Memory B cell (primary cell): Measurements from ENCODE around the gene SORCS2.

Source experiments
- ATAC-seq: fragments of 150-1000 bp; cut with Tn5 transposase; 2 replicates; pipeline ENCODE4 v1.10.0; 2021; ENCODE audit warnings: low read depth, mild to moderate bottlenecking, moderate library complexity
- DNase-seq, 2 donors: peaks; one replicate each; pipeline ENCODE4 v3.0.0; 2022; ENCODE audit warnings: low spot score in 2 of 2
- H3K27ac Mint-ChIP-seq: one replicate; pipeline ENCODE4 v1.8.0; 2022; ENCODE audit warnings: mild to moderate bottlenecking, moderate library complexity, mixed read lengths
- H3K27me3 Mint-ChIP-seq: one replicate; pipeline ENCODE4 v1.8.0; 2022; ENCODE audit warnings: mixed read lengths
- H3K36me3 Mint-ChIP-seq: one replicate; pipeline ENCODE4 v1.8.0; 2022; ENCODE audit warnings: mild to moderate bottlenecking, mixed read lengths
- H3K4me1 Mint-ChIP-seq: one replicate; pipeline ENCODE4 v1.8.0; 2022; ENCODE audit warnings: mixed read lengths
- H3K4me3 Mint-ChIP-seq: one replicate; pipeline ENCODE4 v1.8.0; 2022; ENCODE audit warnings: mild to moderate bottlenecking, moderate library complexity, mixed read lengths
- H3K9me3 Mint-ChIP-seq: one replicate; pipeline ENCODE4 v1.8.0; 2022; ENCODE audit warnings: mixed read lengths

Gene SORCS2

DNA sequence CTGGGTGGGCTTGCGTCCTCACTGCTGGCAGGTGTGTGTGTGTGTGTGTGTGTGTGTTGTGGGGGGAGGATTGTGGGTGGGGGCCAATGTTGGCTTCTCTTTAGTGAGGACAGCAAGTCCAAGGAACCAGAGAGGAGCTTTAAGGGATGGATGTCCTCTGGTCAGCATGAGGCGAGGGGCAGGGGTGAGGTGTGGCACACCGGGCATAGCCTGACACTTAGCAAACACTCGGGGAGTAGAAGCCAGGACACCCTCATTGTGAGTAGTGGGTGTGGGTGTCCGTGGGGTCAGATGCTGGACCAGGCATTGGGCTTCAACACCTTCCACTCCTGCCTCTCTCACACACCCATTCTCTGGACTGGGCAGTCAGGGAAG is 2.8 kb downstream of the SORCS2 start:
- Mint-ChIP-seq H3K4me3 (no peak overlapping the region), H3K36me3 (no peaks in the 10 kb centered on the region), H3K4me1 (peaks cover 4% of the 10 kb centered on the region), H3K9me3 (no peaks in the 10 kb centered on the region), H3K27ac (no peak overlapping the region), H3K27me3 (peaks cover 22% of the 10 kb centered on the region)
- no peak for ATAC-seq
- DNase-seq, result no peak

DNA sequence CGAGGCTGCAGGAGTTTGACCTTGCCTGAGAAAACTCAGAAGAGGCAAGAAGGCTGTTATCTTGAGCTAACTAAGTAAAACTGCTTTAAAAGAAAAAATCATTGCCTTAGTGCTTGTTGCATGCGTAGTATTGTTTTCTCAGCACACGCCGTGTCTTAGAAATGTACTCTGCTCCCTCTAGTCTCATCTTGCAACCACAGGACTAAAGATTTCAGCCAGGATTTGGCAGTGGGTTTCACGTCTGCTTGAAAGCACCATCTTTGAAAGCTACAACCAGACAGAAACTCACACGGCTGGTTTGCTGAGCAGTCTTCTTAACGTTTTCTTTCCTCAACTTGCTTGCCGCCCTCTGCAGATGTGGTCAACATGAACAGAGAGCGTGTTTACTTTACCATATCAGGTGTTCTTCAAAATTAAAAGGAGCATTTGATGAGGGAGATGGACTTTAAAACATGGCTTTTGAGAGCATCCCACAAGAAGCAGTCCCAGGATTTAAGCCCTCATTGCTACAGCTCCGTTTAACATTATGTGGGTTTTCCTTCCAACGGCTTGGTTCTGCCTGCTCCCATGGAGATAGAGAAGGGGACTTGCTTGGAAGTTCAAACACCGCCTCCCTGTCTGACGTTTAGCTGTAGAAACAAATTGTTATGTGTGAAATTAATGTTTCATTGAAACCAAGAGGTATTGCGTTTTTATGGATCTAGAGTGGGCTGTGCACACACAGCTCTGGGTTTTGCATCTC is 3.4 kb downstream of the SORCS2 start:
- H3K27me3 Mint-ChIP-seq, result peaks cover 20% of the 10 kb centered on the region
- no peak for DNase-seq
- no peak overlapping the region for H3K27ac Mint-ChIP-seq
- ATAC-seq, result no peak
- no peaks in the 10 kb centered on the region for H3K36me3 Mint-ChIP-seq
- no peaks in the 10 kb centered on the region for H3K4me1 Mint-ChIP-seq
- H3K4me3 Mint-ChIP-seq, result no peak overlapping the region
- H3K9me3 Mint-ChIP-seq, result no peaks in the 10 kb centered on the region

DNA sequence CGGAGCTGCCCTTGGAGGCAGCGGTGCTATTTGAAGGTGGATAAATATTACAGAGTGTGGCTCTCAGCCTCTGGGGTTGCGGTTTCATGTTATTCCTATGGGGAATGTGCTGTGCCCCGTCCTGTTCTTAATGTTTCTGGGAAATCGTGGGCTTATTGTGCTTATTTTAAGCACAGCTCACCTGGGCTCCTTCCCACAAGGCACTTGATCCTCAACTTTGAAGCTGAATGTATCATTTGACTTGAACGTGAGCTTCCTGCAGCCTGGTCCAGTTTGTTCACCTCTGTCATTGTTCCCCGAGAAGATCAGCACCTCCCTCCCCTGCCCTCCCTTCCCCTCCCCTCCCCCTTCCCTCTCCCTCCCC is 3.9 kb downstream of the SORCS2 start:
- no peak for DNase-seq
- no peaks in the 10 kb centered on the region for H3K4me1 Mint-ChIP-seq
- no peaks in the 10 kb centered on the region for H3K36me3 Mint-ChIP-seq
- H3K9me3 Mint-ChIP-seq, result no peaks in the 10 kb centered on the region
- H3K4me3 Mint-ChIP-seq, result no peak overlapping the region
- peaks cover 22% of the 10 kb centered on the region for H3K27me3 Mint-ChIP-seq
- H3K27ac Mint-ChIP-seq, result no peak overlapping the region
- ATAC-seq, result no peak

DNA sequence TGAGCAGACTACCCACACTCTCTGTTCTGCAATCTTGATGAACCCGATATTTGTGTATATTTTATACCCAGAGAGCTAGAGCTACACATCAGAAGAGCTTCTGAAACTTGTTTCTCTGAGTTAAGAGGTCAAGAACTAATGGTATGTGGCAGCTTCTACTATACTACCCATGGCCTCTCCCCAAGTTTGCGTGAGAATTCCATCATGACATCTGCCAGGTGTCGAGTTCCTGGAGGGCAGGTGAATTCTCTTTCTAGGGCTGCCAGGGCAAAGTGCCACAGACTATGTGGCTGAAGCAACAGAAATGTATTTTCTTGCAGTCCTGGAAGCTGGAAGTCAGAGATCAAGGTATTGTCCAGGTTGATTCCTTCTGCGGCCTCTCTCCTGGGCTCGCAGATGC is 4.4 kb downstream of the SORCS2 start:
- no peak overlapping the region for H3K4me3 Mint-ChIP-seq
- H3K27ac Mint-ChIP-seq, result no peak overlapping the region
- DNase-seq (no peak), ATAC-seq (no peak)
- no peaks in the 10 kb centered on the region for H3K9me3 Mint-ChIP-seq
- no peaks in the 10 kb centered on the region for H3K36me3 Mint-ChIP-seq
- H3K27me3 Mint-ChIP-seq, result peaks cover 22% of the 10 kb centered on the region
- H3K4me1 Mint-ChIP-seq, result no peaks in the 10 kb centered on the region

DNA sequence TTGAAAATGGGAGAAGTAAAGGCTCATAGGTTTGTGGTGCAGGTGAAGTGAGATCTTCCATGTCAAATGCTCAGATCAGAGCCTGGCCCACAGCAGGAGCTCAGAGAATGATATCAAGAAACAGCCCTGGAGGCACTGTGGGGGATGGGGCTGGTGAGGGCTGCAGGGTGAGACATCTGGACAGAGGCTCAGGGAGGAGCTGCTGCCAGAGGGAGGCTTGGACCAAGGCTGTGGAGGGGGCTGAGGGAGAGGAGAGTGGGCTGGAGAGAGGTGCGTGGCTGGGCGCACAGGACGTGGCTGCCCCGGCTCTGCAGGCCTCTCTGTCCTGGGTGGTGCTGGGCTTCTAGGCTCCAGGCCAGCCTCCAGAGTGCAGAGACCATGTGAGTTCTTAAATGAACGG is 5.6 kb downstream of the SORCS2 start:
- Mint-ChIP-seq H3K4me3 (no peak overlapping the region), H3K27ac (no peak overlapping the region), H3K36me3 (no peaks in the 10 kb centered on the region), H3K9me3 (no peaks in the 10 kb centered on the region), H3K27me3 (peaks cover 24% of the 10 kb centered on the region), H3K4me1 (no peaks in the 10 kb centered on the region)
- DNase-seq (no peak), ATAC-seq (no peak)

DNA sequence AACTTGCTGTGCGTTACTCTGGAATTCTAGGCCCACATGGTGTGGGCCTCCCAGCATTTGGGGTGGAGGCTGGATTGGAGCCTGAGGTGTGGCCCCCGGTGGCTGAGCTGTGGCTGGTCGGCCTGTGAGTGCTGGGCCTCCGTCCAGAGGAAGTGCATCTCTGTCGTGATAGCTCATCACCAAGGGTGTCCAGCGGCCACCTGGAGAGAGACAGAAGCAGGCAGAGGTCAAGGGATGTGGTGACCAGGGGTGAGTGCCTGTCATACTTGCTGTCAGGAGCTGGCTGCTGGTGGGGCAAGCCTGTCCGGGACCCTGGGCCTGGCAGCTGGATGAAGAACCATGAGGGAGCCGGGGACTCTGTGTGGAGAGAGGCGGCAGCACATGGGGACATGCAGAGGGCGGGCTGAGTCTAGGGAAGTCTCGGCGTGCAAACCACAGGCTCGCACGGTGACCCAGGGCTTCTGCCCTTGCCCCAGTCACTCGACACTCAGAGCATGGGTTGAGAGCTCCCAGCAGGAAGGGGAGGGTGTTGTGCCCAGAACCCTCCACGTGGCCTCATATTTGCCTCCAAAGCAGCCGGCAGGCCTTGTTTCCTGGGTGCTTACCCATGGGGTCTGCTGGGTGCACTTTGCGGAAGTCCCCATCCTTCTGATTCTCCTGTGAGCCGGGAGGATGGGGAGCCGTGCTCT is 6.2 kb downstream of the SORCS2 start:
- DNase-seq, result no peak
- peaks cover 24% of the 10 kb centered on the region for H3K27me3 Mint-ChIP-seq

DNA sequence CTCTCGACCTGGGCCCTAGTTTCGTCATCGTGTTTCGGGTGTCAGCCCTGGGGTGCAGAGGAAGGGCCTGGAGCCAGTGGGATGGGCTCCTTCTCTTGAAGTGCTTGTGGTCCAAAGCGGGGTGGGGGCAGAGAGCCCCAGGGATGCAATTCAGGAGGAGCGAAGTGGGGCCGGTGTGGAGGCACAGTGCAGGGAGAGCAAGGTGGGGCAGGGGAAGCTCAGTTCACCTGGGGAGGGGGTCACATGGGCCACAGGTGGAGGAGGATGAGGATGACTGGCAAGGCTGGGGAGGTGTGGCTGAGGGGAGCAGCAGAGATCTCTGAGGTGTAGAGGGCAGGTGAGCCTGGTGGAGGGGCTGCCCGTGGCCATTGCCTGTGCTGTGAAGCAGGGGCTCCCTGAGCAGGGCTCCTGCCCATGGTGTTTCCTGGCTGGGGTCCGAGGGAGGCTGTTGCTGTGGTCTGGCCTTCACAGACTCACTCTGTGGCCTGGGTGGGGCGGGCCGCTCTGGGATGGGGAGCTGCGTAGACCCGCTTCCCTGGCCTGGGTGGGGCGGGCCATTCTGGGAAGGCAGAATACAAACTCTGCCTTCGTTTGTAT is 6.9 kb downstream of the SORCS2 start:
- H3K27me3 Mint-ChIP-seq, result peaks cover 20% of the 10 kb centered on the region
- H3K9me3 Mint-ChIP-seq, result no peaks in the 10 kb centered on the region
- H3K4me1 Mint-ChIP-seq, result no peaks in the 10 kb centered on the region
- H3K4me3 Mint-ChIP-seq, result no peak overlapping the region
- H3K27ac Mint-ChIP-seq, result no peak overlapping the region
- no peaks in the 10 kb centered on the region for H3K36me3 Mint-ChIP-seq
- ATAC-seq, result no peak
- no peak for DNase-seq

More for the DNA sequence above, 6.2 kb downstream of the SORCS2 start:
- H3K9me3 Mint-ChIP-seq, result no peaks in the 10 kb centered on the region
- no peaks in the 10 kb centered on the region for H3K4me1 Mint-ChIP-seq
- no peak for ATAC-seq
- H3K36me3 Mint-ChIP-seq, result no peaks in the 10 kb centered on the region
- H3K27ac Mint-ChIP-seq, result no peak overlapping the region
- H3K4me3 Mint-ChIP-seq, result no peak overlapping the region

DNA sequence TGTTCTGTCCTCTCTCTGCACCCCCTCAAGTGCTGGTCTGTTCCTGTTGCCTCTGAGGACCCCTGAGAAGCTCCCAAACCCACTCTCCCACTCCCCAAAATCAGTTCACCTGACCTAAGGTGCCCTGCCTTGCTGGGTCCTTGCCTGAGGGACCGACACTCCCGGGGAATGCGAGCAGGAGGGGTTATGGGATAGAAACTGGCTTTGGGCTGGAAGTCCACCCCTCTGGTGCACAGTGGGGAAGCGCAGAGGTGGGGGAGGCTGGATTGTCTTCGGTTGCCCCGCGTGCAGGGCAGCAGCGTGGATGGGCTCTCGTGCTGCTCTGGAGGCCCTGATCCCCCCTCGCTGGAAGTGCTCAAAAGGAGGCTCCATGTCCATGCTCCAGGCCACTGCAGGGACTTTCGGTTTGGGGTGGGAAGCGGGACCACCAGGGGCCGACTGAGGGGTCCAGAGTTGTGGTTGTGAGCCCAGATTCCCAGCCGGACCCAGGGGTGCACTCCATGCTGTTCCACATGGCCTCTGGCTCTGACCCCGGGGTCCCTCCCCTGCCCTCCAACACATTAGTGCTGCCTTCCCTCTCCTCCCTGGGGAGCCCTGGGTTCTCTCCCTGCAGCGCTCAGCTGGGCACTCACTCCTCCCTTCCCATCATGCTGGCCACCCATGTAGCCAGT is 7.6 kb downstream of the SORCS2 start:
- DNase-seq (no peak), ATAC-seq (no peak)
- Mint-ChIP-seq H3K27me3 (peaks cover 18% of the 10 kb centered on the region), H3K4me3 (no peak overlapping the region), H3K27ac (no peak overlapping the region), H3K4me1 (no peaks in the 10 kb centered on the region), H3K36me3 (no peaks in the 10 kb centered on the region), H3K9me3 (no peaks in the 10 kb centered on the region)

DNA sequence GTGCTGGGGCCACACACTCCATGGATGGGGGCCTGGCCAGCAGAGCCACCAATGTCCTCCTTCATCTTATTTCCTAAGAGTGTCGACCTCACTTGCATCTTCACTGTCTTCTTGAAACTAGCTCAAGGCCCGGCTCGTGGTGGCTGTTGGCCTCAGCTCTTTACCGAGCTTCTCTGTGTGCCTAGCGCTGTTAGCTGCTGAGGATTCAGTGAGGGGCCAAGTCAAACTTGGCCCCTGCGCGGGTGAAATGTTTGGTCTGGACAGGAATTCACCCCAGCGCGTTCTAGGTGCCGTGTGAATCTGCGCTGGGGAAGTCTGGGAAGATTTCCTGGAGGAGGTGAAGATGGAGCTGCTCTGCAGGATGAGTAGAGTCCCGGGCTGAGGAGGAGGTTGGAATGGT is 8.5 kb downstream of the SORCS2 start:
- Mint-ChIP-seq H3K4me1 (no peaks in the 10 kb centered on the region), H3K9me3 (no peaks in the 10 kb centered on the region), H3K4me3 (no peak overlapping the region), H3K27ac (no peak overlapping the region), H3K27me3 (peaks cover 18% of the 10 kb centered on the region), H3K36me3 (no peaks in the 10 kb centered on the region)
- DNase-seq, result no peak
- no peak for ATAC-seq

DNA sequence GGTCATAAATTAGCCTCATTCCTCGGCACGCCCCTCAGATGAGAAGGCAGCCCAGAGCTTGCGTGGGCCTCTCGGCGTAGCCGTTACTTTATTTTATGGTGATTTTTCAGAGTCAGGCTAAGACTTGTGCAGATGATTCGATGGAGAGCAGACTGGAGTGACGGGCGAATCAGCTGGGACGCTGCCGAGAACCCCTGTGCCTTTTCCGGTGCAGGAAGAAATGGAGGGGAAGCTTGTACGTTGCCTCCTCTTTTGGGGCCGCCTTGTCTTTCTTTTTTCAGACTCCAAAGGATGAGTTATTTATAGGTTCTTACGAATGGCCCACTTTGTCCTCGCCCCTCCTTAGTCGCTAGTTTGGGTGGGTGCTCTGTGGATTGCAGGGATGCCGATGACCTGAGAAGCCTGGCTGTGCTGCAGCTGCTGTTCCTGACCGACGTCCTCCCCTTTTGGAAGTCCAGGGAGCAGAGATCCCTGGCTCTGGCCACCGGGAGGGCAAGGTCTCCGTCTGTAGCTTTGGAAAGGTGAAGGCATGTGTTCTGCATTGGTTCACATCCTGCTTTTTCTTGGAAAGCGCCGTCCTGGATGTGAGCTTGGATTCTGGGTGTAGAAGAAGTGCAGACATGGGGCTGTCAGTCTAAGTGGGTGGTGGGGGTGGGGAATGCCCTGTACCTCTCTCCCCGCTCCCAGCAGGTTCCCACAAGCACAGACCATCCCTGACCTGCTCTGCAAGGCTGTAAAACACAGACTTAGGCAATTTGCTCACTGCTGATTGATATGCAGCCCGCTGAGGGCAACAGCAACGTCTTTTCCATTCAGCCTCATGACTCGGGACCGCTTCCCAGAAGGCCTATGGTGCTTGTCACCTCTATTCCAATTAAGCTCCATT is 9.3 kb downstream of the SORCS2 start:
- Mint-ChIP-seq H3K36me3 (no peaks in the 10 kb centered on the region), H3K27ac (no peak overlapping the region), H3K4me1 (no peaks in the 10 kb centered on the region), H3K9me3 (no peaks in the 10 kb centered on the region), H3K27me3 (peaks cover 18% of the 10 kb centered on the region), H3K4me3 (no peak overlapping the region)
- no peak for ATAC-seq
- DNase-seq, result no peak

DNA sequence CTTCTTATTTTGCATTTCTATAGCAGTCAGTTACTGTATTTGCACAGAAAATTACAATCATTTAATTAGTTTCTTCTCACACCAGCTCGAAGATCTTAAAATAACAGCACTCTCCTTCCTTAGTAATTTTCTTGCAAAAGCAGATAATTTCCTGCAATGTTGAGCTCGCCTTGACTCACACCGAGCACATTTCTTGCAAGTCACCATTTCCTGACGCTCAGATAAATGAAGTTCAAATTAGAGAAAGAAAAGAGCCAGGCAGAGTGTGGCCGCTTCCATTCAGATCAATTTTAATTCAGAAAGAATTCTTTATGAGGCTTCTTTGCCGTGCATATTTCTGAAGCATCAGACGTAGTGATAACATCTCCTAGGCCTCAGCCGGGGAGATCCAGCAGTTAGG is 10.1 kb downstream of the SORCS2 start:
- ATAC-seq, result no peak
- DNase-seq, result no peak
- no peak overlapping the region for H3K27ac Mint-ChIP-seq
- no peaks in the 10 kb centered on the region for H3K36me3 Mint-ChIP-seq
- H3K9me3 Mint-ChIP-seq, result no peaks in the 10 kb centered on the region
- H3K4me1 Mint-ChIP-seq, result no peaks in the 10 kb centered on the region
- H3K27me3 Mint-ChIP-seq, result peaks cover 15% of the 10 kb centered on the region
- H3K4me3 Mint-ChIP-seq, result no peak overlapping the region

DNA sequence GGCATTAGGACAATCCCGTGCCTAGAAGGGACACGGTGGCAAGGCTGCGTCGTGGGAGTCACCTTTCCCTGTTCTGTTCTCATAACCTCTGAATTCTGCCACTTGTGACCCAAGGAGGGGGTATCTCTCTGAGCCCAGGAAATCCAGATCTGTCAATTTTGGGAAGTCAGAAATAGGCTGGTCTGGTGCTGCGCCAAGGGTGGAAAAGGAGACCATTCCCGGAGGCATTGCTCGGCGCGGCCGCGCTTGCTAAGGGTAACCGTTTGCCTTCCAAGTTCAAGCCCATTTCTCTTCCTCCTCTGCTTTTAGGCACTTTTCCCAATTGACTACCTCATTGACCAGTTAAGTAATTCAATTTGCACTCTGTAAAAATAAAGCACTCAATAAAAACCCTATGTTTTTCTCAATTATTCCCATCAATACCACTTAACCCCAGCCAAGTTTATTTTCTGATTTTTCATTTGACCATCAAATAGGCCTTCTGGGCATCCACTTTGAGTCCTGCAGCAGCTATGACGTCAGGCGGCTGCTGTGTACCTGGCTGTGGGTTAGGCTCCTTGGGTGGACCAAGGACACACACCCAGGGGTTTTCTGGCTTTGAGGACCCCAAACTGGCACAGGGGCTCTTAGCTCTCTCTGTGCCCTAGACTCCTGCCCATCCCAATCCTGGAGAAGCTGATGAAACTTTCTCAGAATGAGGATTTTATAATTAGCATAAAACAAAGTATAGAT is 12.5 kb downstream of the SORCS2 start:
- Mint-ChIP-seq H3K36me3 (no peaks in the 10 kb centered on the region), H3K4me1 (no peaks in the 10 kb centered on the region), H3K27me3 (peaks cover 8% of the 10 kb centered on the region), H3K4me3 (no peak overlapping the region), H3K27ac (no peak overlapping the region), H3K9me3 (no peaks in the 10 kb centered on the region)
- no peak for DNase-seq
- no peak for ATAC-seq

DNA sequence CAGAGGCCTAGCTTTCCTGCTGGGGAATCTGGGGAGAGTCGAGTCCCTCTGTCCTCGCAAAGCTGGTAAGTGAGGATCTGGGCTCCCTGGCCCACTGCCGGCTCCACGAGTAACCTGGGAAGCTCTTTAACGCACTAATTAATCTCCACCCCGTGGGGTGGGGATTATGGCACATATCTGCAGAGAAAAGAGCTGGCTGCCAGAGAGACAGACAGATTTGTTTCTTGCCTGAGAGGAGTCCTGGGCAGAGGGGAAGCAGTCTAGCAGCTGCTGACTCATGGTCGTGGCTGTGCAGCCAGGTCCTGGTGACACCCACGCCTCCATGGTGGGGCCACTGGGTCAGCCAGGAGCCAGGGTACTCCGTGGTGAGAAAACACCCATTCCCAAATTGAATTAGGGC is 14.0 kb downstream of the SORCS2 start:
- peaks cover 4% of the 10 kb centered on the region for H3K27me3 Mint-ChIP-seq
- H3K4me1 Mint-ChIP-seq, result no peaks in the 10 kb centered on the region
- H3K27ac Mint-ChIP-seq, result no peak overlapping the region
- H3K9me3 Mint-ChIP-seq, result no peaks in the 10 kb centered on the region
- H3K4me3 Mint-ChIP-seq, result no peak overlapping the region
- DNase-seq (no peak), ATAC-seq (no peak)
- no peaks in the 10 kb centered on the region for H3K36me3 Mint-ChIP-seq
